CD4-positive, alpha-beta T cell (primary cell): ENCODE results near the gene SIRPB2. TPM values are rescaled to one million over a fixed set of nuclear protein-coding genes. Genes with fewer than 3 reads are reported as not detected.
A peak's percentile ranks its signal among the peaks of the same experiment; 100 is the strongest.

Source experiments
- ATAC-seq: fragments of 200-7000 bp; cut with Tn5 transposase; one replicate; pipeline ENCODE4 v1.10.0; 2022; ENCODE audit warnings: mild to moderate bottlenecking; ENCODE audit not compliant: poor library complexity
- CTCF ChIA-PET: fragments of 350-600 bp; sonication (Branson Sonifier 250); formaldehyde crosslinking; loops from one replicate; lab custom pipeline; 2021; ENCODE audit warnings: antibody characterized with exemption, inconsistent platforms; lab: Charles Lee
- POLR2A ChIA-PET: fragments of 350-600 bp; sonication (Branson Sonifier 250); formaldehyde crosslinking; loops from one replicate; lab custom pipeline; 2021; ENCODE audit warnings: antibody characterized with exemption, inconsistent platforms; lab: Charles Lee
- DNase-seq, 14 experiments: peaks; one replicate each; pipeline ENCODE4 v3.0.0-alpha.2; 2013 to 2020; ENCODE audit warnings: mixed read lengths in 2 of 14
- H3K27ac ChIP-seq, 2 donors: one replicate each; pipeline versions ENCODE4 v1.5.1 to v1.7.0; 2013; ENCODE audit warnings: low read length in 2 of 2, low read depth in 1 of 2, mild to moderate bottlenecking in 1 of 2
- H3K27me3 ChIP-seq, 2 experiments: 1 replicate in 1 of 2; 2 replicates in 1 of 2; pipeline versions ENCODE4 v1.6.1 to v1.7.0; 2013; ENCODE audit warnings: low read length in 2 of 2, control low read depth in 1 of 2, mild to moderate bottlenecking in 1 of 2, moderate library complexity in 1 of 2; ENCODE audit not compliant: insufficient read depth in 2 of 2, control insufficient read depth in 1 of 2
- H3K36me3 ChIP-seq: one replicate; pipeline ENCODE4 v1.6.1; 2013; ENCODE audit warnings: low read length, control low read depth; ENCODE audit not compliant: insufficient read depth
- H3K4me1 ChIP-seq: one replicate; pipeline ENCODE4 v1.6.1; 2013; ENCODE audit warnings: low read length, control low read depth; ENCODE audit not compliant: insufficient read depth
- H3K4me3 ChIP-seq: one replicate; pipeline ENCODE4 v1.5.1; 2013; ENCODE audit warnings: mild to moderate bottlenecking, low read length, moderate library complexity
- H3K9me3 ChIP-seq, 2 experiments: 1 replicate in 1 of 2; 2 replicates in 1 of 2; pipeline versions ENCODE4 v1.6.1 to v1.7.0; 2013; ENCODE audit warnings: low read length in 2 of 2, mild to moderate bottlenecking in 2 of 2, control low read depth in 1 of 2, moderate library complexity in 1 of 2; ENCODE audit not compliant: control insufficient read depth in 1 of 2, insufficient read depth in 1 of 2
- H3K27ac Mint-ChIP-seq: one replicate; pipeline ENCODE4 v1.8.0; 2020; ENCODE audit warnings: mixed read lengths
- H3K27me3 Mint-ChIP-seq: one replicate; pipeline ENCODE4 v1.8.0; 2021; ENCODE audit warnings: mixed read lengths
- H3K36me3 Mint-ChIP-seq: one replicate; pipeline ENCODE4 v1.8.0; 2021; ENCODE audit warnings: low read depth, mixed read lengths
- H3K4me1 Mint-ChIP-seq: one replicate; pipeline ENCODE4 v1.8.0; 2021; ENCODE audit warnings: low read depth, mixed read lengths
- H3K4me3 Mint-ChIP-seq: one replicate; pipeline ENCODE4 v1.8.0; 2020; ENCODE audit warnings: mild to moderate bottlenecking, mixed read lengths
- H3K9me3 Mint-ChIP-seq: one replicate; pipeline ENCODE4 v1.8.0; 2020; ENCODE audit warnings: mixed read lengths
- intact Hi-C, 2 experiments: fragments of 100-400 bp; cut with DNase I in 1 of 2; cut with micrococcal nuclease in 1 of 2; formaldehyde crosslinking; loops; one replicate each; pipeline versions ENCODE4 v1.15.1 to v1.9.0; 2023 to 2025; cut with DNase I, micrococcal nuclease
- total RNA-seq, 174 experiments: library from RNA in 2 of 174; stranded (reverse) in 2 of 174; gene quantifications; one replicate each; pipeline ENCODE4 v1.2.3 and lab custom pipeline; 2021 to 2026
- TF ChIP-seq, protein P1 (sequence below): fragments of 200-600 bp; IDR thresholded peaks from one replicate; pipeline ENCODE4 v1.8.0; 2022; ENCODE audit warnings: antibody characterized with exemption, mild to moderate bottlenecking

The SIRPB2 gene
- total RNA-seq, 2 experiments from 2014 or later, result 0.20 to 0.49 TPM

DNA sequence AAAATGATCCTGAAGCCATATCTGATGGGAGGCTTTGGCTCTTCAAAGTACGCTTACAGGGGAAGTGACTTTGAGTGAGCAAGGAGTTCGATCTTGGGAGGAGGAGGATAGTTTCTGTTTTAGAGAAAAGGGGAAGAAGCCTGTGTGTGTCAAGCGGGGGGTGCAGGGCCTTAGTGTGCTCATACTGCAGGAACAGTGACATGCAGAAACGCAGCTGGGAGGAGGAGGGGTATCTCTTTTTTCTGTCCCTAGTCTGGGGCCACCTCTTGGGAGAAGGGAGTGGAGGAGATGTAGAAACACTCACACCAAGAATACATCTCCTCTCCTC is 46.5 kb upstream of the SIRPB2 start:
- intact Hi-C loops, result loop anchor here in 1 of 2 experiments (10.0 kb wide), 1 partner anchor 197 kb away; no protein-coding TSS in a partner anchor
- no peak overlapping the region for H3K4me3 Mint-ChIP-seq
- no peak overlapping the region for H3K27ac Mint-ChIP-seq
- peaks cover 3% of the 10 kb centered on the region for H3K4me1 ChIP-seq
- peaks cover 7% of the 10 kb centered on the region for H3K9me3 Mint-ChIP-seq
- H3K27me3 Mint-ChIP-seq, result no peaks in the 10 kb centered on the region
- TF ChIP-seq, protein P1, sequence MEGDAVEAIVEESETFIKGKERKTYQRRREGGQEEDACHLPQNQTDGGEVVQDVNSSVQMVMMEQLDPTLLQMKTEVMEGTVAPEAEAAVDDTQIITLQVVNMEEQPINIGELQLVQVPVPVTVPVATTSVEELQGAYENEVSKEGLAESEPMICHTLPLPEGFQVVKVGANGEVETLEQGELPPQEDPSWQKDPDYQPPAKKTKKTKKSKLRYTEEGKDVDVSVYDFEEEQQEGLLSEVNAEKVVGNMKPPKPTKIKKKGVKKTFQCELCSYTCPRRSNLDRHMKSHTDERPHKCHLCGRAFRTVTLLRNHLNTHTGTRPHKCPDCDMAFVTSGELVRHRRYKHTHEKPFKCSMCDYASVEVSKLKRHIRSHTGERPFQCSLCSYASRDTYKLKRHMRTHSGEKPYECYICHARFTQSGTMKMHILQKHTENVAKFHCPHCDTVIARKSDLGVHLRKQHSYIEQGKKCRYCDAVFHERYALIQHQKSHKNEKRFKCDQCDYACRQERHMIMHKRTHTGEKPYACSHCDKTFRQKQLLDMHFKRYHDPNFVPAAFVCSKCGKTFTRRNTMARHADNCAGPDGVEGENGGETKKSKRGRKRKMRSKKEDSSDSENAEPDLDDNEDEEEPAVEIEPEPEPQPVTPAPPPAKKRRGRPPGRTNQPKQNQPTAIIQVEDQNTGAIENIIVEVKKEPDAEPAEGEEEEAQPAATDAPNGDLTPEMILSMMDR, result no peak
- no peaks in the 10 kb centered on the region for H3K27me3 ChIP-seq
- peak in 2 of 14 experiments; percentile 59 to 64 for DNase-seq
- CTCF ChIA-PET, result no interaction called here
- H3K27ac ChIP-seq, result no peak overlapping the region
- H3K36me3 ChIP-seq, result no peaks in the 10 kb centered on the region
- no peaks in the 10 kb centered on the region for H3K9me3 ChIP-seq
- no peak overlapping the region for H3K4me3 ChIP-seq
- no peaks in the 10 kb centered on the region for H3K36me3 Mint-ChIP-seq
- ATAC-seq, result no peak
- POLR2A ChIA-PET, result no interaction called here
- H3K4me1 Mint-ChIP-seq, result peaks cover 6% of the 10 kb centered on the region

DNA sequence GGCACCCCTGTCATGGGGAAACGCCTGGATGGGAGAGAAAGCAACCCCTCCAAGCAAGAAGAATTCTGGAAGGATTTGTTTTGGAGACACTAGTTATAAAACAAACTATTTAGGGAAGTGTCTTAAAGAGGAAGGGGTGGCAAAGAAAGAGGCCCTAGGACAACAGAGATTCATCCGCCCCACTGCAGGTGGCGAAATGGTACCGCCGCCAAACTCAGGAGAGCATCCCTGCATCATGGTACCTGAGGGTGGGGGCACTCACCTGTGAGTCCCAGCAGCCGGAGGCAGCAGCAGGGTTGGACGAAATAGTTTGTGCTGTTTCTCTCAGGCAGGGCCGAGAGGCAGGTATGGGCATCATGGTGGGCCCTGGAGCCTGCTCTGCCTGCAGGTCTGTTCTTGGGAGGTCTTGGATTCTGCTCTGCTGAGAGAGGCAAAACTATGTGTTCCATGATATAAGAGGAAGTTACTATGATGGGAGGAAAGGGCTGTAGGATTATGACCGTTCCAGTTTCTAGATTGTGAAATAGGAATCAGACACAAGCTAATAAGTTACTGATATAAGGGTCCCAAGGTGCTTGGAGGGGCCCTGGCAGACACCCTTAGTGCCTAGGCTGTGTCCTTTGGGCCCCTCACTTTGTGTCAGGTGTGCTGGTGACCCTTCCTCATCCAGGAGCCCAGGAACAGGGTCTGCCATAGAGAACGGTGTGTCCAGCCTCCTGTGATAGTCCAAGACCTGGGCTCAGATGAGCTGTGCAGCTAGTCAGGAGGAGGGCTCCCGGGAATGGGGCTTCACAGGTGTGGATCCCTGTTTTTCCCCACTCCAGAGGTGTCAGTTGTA is 45.9 kb upstream of the SIRPB2 start:
- H3K27ac ChIP-seq, result no peak overlapping the region
- CTCF ChIA-PET, result no interaction called here
- H3K4me1 ChIP-seq, result peaks cover 3% of the 10 kb centered on the region

DNA sequence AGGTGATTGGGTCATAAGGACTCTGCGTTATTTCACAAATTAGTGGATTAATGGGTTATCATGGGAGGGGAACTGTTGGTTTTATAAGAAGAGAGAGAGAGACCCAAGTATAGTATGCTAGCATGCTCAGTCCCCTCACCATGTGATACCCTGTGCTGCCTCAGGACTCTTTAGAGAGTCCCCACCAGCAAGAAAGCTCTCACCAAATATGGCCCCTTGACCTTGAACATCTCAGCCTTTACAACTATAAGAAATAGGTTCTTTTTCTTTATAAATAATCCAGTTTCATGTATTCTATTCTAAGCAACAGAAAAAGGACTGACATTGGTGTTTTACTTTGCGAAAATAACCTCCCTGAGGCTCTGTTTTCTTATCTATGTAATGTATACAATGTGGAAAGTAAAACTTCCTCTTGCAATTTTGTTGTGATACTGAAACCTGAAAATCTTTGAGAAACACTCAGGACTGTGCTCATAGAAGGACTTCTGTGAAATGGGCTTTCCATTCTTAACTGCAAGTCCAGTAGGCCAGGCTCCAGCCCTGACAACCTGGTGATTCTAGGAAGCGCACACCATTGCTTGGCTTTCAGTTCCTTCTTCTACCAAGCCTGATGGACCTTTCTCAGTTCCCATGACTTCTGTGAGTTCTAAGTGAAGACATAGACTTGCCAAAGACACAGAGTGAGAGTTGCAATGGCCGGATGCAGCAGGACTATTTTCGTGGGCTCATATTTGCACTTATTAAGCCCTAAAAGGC is 44.4 kb upstream of the SIRPB2 start:
- Histone ChIP-seq H3K36me3 (no peaks in the 10 kb centered on the region), H3K4me3 (no peak overlapping the region), H3K27ac (no peak overlapping the region), H3K4me1 (peaks cover 3% of the 10 kb centered on the region), H3K9me3 (no peaks in the 10 kb centered on the region), H3K27me3 (no peaks in the 10 kb centered on the region)
- H3K9me3 Mint-ChIP-seq, result peaks cover 2% of the 10 kb centered on the region
- H3K4me1 Mint-ChIP-seq, result peaks cover 6% of the 10 kb centered on the region
- ATAC-seq (no peak), DNase-seq (peak in 2 of 14 experiments; percentile 42)
- no peak overlapping the region for H3K27ac Mint-ChIP-seq
- CTCF ChIA-PET, result no interaction called here
- no peaks in the 10 kb centered on the region for H3K27me3 Mint-ChIP-seq
- no peak overlapping the region for H3K4me3 Mint-ChIP-seq
- H3K36me3 Mint-ChIP-seq, result no peaks in the 10 kb centered on the region
- TF ChIP-seq, protein P1, result no peak
- intact Hi-C loops, result loop anchor here (1.0 to 10.0 kb wide), 3 partner anchors 199 to 241 kb away; no protein-coding TSS in a partner anchor
- POLR2A ChIA-PET, result no interaction called here

More for the DNA sequence above, 45.9 kb upstream of the SIRPB2 start:
- POLR2A ChIA-PET, result no interaction called here
- H3K27me3 ChIP-seq, result no peaks in the 10 kb centered on the region
- ATAC-seq, result no peak
- TF ChIP-seq, protein P1, result no peak
- no peaks in the 10 kb centered on the region for H3K36me3 ChIP-seq
- peaks cover 6% of the 10 kb centered on the region for H3K4me1 Mint-ChIP-seq
- peak in 1 of 14 experiments; percentile 22 for DNase-seq
- H3K9me3 Mint-ChIP-seq, result peaks cover 7% of the 10 kb centered on the region
- H3K4me3 Mint-ChIP-seq, result no peak overlapping the region
- intact Hi-C loops, result loop anchor here in 1 of 2 experiments (10.0 kb wide), 1 partner anchor 198 kb away; no protein-coding TSS in a partner anchor
- H3K27ac Mint-ChIP-seq, result no peak overlapping the region
- no peaks in the 10 kb centered on the region for H3K36me3 Mint-ChIP-seq
- no peaks in the 10 kb centered on the region for H3K27me3 Mint-ChIP-seq
- H3K4me3 ChIP-seq, result no peak overlapping the region
- no peaks in the 10 kb centered on the region for H3K9me3 ChIP-seq
